ENCODE measurements around the gene ABLIM3. TPM values are rescaled to one million over a fixed set of nuclear protein-coding genes. Genes with fewer than 3 reads are reported as not detected.

The ABLIM3 gene
- total RNA-seq, 2 experiments from 2014 or later: not detected

GRCh38 chr5:149267241-149267973 lies 126.1 kb downstream of the ABLIM3 start:
- TF ChIP-seq, protein P1, sequence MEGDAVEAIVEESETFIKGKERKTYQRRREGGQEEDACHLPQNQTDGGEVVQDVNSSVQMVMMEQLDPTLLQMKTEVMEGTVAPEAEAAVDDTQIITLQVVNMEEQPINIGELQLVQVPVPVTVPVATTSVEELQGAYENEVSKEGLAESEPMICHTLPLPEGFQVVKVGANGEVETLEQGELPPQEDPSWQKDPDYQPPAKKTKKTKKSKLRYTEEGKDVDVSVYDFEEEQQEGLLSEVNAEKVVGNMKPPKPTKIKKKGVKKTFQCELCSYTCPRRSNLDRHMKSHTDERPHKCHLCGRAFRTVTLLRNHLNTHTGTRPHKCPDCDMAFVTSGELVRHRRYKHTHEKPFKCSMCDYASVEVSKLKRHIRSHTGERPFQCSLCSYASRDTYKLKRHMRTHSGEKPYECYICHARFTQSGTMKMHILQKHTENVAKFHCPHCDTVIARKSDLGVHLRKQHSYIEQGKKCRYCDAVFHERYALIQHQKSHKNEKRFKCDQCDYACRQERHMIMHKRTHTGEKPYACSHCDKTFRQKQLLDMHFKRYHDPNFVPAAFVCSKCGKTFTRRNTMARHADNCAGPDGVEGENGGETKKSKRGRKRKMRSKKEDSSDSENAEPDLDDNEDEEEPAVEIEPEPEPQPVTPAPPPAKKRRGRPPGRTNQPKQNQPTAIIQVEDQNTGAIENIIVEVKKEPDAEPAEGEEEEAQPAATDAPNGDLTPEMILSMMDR (conservative IDR thresholded peaks at IDR 0.05; ENCODE audit: low read length): no peak
- TF ChIP-seq EZH2phosphoT487 (IDR thresholded peaks at IDR 0.05; ENCODE audit: borderline replicate concordance, low read depth, low read length): no peak
- CTCF ChIA-PET (ENCODE audit: unreplicated experiment): interaction anchor here (0.6 kb wide), 1 partner anchor 12 kb away, joined by 4 read pairs; no protein-coding TSS in a partner anchor
- intact Hi-C loops (cut with micrococcal nuclease; ENCODE audit: unreplicated experiment): loop anchor here (5.0 kb wide), 2 partner anchors 125 to 140 kb away; partner anchors contain the start of gene ABLIM3
- Histone ChIP-seq H3K4me2 (ENCODE audit: low read length) (no peak overlapping the region), H2AFZ (ENCODE audit: low read length) (no peak overlapping the region), H3K9me2 (ENCODE audit: insufficient read depth, low read length) (no peaks in the 10 kb centered on the region), H3K36me3 (ENCODE audit: insufficient read depth, low read length) (no peaks in the 10 kb centered on the region), H3K4me3 (ENCODE audit: low read depth, low read length, poor library complexity, severe bottlenecking) (no peak overlapping the region), H3K79me2 (ENCODE audit: insufficient read depth, low read depth, low read length) (no peaks in the 10 kb centered on the region), H3K27ac (ENCODE audit: low read depth, low read length, poor library complexity, severe bottlenecking) (no peak overlapping the region), H3K9me3 (ENCODE audit: low read length) (no peaks in the 10 kb centered on the region), H4K20me1 (ENCODE audit: insufficient read depth, low read length) (no peaks in the 10 kb centered on the region), H3K4me1 (ENCODE audit: insufficient read depth, low read length, poor library complexity, severe bottlenecking) (no peaks in the 10 kb centered on the region)
- POLR2A ChIA-PET: no interaction called here
- DNase-seq (ENCODE audit: low spot score): no peak
- no TSS peak for BruUV-seq (replicated peaks)

DNA sequence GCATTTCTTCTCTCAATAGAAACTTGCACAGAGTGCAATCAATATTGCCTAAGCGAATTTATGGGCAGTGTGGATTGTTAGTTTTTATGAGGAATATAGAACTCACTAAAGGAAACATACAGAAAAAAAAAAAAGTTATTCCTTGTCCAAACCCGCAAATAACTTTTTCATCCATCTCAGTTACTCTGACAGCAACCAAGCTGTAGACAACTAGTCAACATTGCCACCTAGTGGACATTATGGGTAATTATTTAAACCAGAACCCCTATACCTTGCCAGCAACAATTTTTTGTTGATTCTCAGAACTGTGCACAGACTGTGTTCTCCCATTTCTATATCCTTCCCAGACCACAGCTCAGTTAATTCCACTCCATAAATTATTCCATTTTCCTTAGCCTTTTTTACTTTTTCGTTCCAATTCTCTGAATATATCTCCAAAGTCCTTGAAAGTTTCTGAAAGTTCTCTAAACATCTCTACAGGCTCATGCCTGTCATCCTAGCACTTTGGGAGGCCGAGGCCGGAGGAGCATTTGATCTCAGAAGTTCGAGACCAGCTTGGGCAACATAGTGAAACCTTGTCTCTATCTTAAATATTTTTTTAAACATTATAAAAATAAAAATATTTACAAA lies 127.8 kb downstream of the ABLIM3 start:
- DNase-seq (ENCODE audit: low spot score): peak; percentile 73
- Histone ChIP-seq H3K9me3 (ENCODE audit: low read length) (no peaks in the 10 kb centered on the region), H3K79me2 (ENCODE audit: insufficient read depth, low read depth, low read length) (no peaks in the 10 kb centered on the region), H3K4me2 (ENCODE audit: low read length) (no peak overlapping the region), H3K9me2 (ENCODE audit: insufficient read depth, low read length) (no peaks in the 10 kb centered on the region), H4K20me1 (ENCODE audit: insufficient read depth, low read length) (no peaks in the 10 kb centered on the region), H3K4me1 (ENCODE audit: insufficient read depth, low read length, poor library complexity, severe bottlenecking) (no peaks in the 10 kb centered on the region), H3K36me3 (ENCODE audit: insufficient read depth, low read length) (no peaks in the 10 kb centered on the region), H3K27ac (ENCODE audit: low read depth, low read length, poor library complexity, severe bottlenecking) (no peak overlapping the region), H3K4me3 (ENCODE audit: low read depth, low read length, poor library complexity, severe bottlenecking) (no peak overlapping the region), H2AFZ (ENCODE audit: low read length) (no peak overlapping the region)
- POLR2A ChIA-PET: no interaction called here
- intact Hi-C loops (cut with micrococcal nuclease; ENCODE audit: unreplicated experiment): loop anchor here (5.0 kb wide), 2 partner anchors 127 to 142 kb away; partner anchors contain the start of gene ABLIM3
- CTCF ChIA-PET (ENCODE audit: unreplicated experiment): interaction anchor here (0.5 kb wide), 1 partner anchor 125 kb away, joined by 3 read pairs; no protein-coding TSS in a partner anchor
- no TSS peak for BruUV-seq (replicated peaks)
- no peak for TF ChIP-seq EZH2phosphoT487 (IDR thresholded peaks at IDR 0.05; ENCODE audit: borderline replicate concordance, low read depth, low read length)
- TF ChIP-seq, protein P1 (conservative IDR thresholded peaks at IDR 0.05; ENCODE audit: low read length): peak; percentile 92

Data from OCI-LY7 (cell line).